ENCODE measurements around the gene CPNE1. TPM values are rescaled to one million over a fixed set of nuclear protein-coding genes. Genes with fewer than 3 reads are reported as not detected.

CPNE1 gene
- total RNA-seq, 1 experiment from 2014 or later = 155 TPM

DNA sequence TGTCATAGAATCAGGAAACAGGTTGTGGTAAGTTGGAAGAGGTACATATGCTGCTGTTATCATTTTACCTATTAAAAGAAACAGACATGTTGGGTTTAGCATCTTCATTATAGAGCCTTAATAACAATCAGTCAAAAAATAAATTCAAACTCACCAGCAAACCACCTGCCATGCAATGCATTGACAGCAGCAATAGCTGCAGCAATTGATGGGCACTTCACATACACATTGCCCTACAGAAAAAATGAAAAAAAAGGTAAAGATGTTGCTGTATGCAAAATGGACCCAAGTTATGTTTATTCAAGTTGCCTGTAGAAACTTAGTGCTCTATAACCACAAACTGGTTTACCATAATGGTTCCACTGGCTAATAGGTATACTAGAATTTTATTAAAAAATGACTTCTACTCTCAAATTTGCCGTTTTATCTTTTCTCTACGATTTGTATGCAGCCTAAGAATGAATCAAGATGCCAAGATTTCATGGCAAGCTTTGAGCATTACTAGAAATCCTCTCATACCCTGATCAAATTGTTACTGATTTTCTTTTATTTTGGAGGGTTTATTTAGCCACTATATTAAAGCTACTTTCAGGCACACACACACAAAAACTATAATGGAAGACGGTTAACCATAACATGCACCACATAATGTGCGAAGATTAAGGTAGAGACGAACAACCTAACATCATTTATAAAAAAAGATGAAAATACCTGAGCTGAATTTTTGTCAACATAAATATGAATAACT lies 40.0 kb upstream of the CPNE1 start:
- no peaks in the 10 kb centered on the region for H3K4me1 ChIP-seq (ENCODE audit: insufficient read depth, low read length)
- WGBS (ENCODE audit: extremely low coverage, insufficient read length, low lambda C conversion rate) = no CpG with 5 or more reads among the region's 5 CpGs
- H4K20me1 ChIP-seq (ENCODE audit: control insufficient read depth, insufficient read depth, insufficient read length) = no peaks in the 10 kb centered on the region
- no peak overlapping the region for H3K27ac ChIP-seq (ENCODE audit: insufficient read length, low read depth, low read length)
- no peak overlapping the region for H3K23ac ChIP-seq (ENCODE audit: insufficient read length, low read depth, low read length)
- no peak overlapping the region for H3K4ac ChIP-seq (ENCODE audit: low read depth, low read length)
- Mint-ChIP-seq H3K27me3 (ENCODE audit: low read depth) (no peaks in the 10 kb centered on the region), H3K27ac (peak overlapping the region in 1 of 3 experiments; percentile 18; a peak in 1 of 7 replicates), H3K4me3 (no peak overlapping the region), H3K9me3 (no peaks in the 10 kb centered on the region), H3K4me1 (peaks cover 8 to 10% of the 10 kb centered on the region in 2 experiments), H3K36me3 (ENCODE audit: insufficient read depth in 1 of 3, low read depth in 3 of 3) (peaks cover 33 to 73% (median 59%) of the 10 kb centered on the region in 3 experiments; a peak in 6 of 7 replicates)
- TF ChIP-seq, protein P1, sequence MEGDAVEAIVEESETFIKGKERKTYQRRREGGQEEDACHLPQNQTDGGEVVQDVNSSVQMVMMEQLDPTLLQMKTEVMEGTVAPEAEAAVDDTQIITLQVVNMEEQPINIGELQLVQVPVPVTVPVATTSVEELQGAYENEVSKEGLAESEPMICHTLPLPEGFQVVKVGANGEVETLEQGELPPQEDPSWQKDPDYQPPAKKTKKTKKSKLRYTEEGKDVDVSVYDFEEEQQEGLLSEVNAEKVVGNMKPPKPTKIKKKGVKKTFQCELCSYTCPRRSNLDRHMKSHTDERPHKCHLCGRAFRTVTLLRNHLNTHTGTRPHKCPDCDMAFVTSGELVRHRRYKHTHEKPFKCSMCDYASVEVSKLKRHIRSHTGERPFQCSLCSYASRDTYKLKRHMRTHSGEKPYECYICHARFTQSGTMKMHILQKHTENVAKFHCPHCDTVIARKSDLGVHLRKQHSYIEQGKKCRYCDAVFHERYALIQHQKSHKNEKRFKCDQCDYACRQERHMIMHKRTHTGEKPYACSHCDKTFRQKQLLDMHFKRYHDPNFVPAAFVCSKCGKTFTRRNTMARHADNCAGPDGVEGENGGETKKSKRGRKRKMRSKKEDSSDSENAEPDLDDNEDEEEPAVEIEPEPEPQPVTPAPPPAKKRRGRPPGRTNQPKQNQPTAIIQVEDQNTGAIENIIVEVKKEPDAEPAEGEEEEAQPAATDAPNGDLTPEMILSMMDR (conservative IDR thresholded peaks at IDR 0.05) = no peak
- H3K4me2 ChIP-seq (ENCODE audit: insufficient read depth, insufficient read length, low read length) = no peak overlapping the region
- no peak overlapping the region for H3K18ac ChIP-seq (ENCODE audit: insufficient read length, low read depth, low read length)
- no peak overlapping the region for H2AFZ ChIP-seq (ENCODE audit: low read length)
- no peak overlapping the region for H2BK120ac ChIP-seq (ENCODE audit: low read depth, low read length, poor library complexity, severe bottlenecking)
- H4K91ac ChIP-seq (ENCODE audit: insufficient read length, low read depth, low read length) = no peak overlapping the region
- no peaks in the 10 kb centered on the region for H3K23me2 ChIP-seq (ENCODE audit: insufficient read length, low read depth, low read length, poor library complexity, severe bottlenecking)
- no peak overlapping the region for H2BK20ac ChIP-seq (ENCODE audit: low read depth, low read length, poor library complexity, severe bottlenecking)
- H3K9me3 ChIP-seq (ENCODE audit: control insufficient read depth, low read depth, low read length) = no peaks in the 10 kb centered on the region
- no peak overlapping the region for H3K9ac ChIP-seq (ENCODE audit: extremely low read depth, insufficient read length, low read length)
- H2BK5ac ChIP-seq (ENCODE audit: insufficient read length, low read length) = no peak overlapping the region
- H3K79me1 ChIP-seq (ENCODE audit: insufficient read depth, low read depth, low read length, poor library complexity, severe bottlenecking) = no peaks in the 10 kb centered on the region
- H3K27me3 ChIP-seq (ENCODE audit: insufficient read depth, low read length) = no peaks in the 10 kb centered on the region
- H3T11ph ChIP-seq (ENCODE audit: low read length) = no peak overlapping the region
- H3K56ac ChIP-seq (ENCODE audit: insufficient read length, low read depth, low read length) = no peak overlapping the region
- no peak overlapping the region for H4K8ac ChIP-seq (replicated peaks; ENCODE audit: insufficient read length, low read depth, low read length)
- no peaks in the 10 kb centered on the region for H3K79me2 ChIP-seq (ENCODE audit: insufficient read depth, low read length)
- no peak overlapping the region for H2BK12ac ChIP-seq (ENCODE audit: insufficient read length, low read depth, low read length)
- H2BK15ac ChIP-seq (ENCODE audit: low read depth, low read length) = no peak overlapping the region
- DNase-seq = no peak
- H3K14ac ChIP-seq (ENCODE audit: insufficient read depth, low read length) = no peak overlapping the region
- no peak overlapping the region for H2AK5ac ChIP-seq (ENCODE audit: insufficient read length, low read length)
- H4K5ac ChIP-seq (ENCODE audit: insufficient read length, low read depth, low read length) = no peak overlapping the region

Measured in H9 (cell line).